Measurements from ENCODE around the gene FLVCR2. TPM values are rescaled to one million over a fixed set of nuclear protein-coding genes. Genes with fewer than 3 reads are reported as not detected.

The FLVCR2 gene
- total RNA-seq, 2 donors from 2014 or later = 9.0 to 10.8 TPM

GRCh38 chr14:75640876-75641275, 62.5 kb downstream of the FLVCR2 start:
- Histone ChIP-seq H3K4me1 (no peaks in the 10 kb centered on the region), H3K4me3 (no peak overlapping the region)
- intact Hi-C loops (cut with DNase I) = no loop called here

GRCh38 chr14:75643985-75644384, 65.6 kb downstream of the FLVCR2 start:
- no peaks in the 10 kb centered on the region for H3K27me3 ChIP-seq
- H3K4me3 ChIP-seq = no peak overlapping the region
- intact Hi-C loops (cut with DNase I) = no loop called here
- H3K4me1 ChIP-seq = no peaks in the 10 kb centered on the region
- H3K9ac ChIP-seq (ENCODE audit: low read depth in 2 of 2, low read length in 2 of 2) = no peak overlapping the region
- H3K27ac ChIP-seq = no peak overlapping the region
- no peaks in the 10 kb centered on the region for H3K36me3 ChIP-seq
- TF ChIP-seq CTCF (IDR thresholded peaks at IDR 0.05) = no peak
- H3K9me3 ChIP-seq = no peaks in the 10 kb centered on the region
- no peak for DNase-seq

More at GRCh38 chr14:75640876-75641275, 62.5 kb downstream of the FLVCR2 start:
- H3K9me3 ChIP-seq = no peaks in the 10 kb centered on the region
- H3K36me3 ChIP-seq = no peaks in the 10 kb centered on the region
- no peak overlapping the region for H3K9ac ChIP-seq (ENCODE audit: low read depth in 2 of 2, low read length in 2 of 2)
- no peaks in the 10 kb centered on the region for H3K27me3 ChIP-seq
- TF ChIP-seq CTCF (IDR thresholded peaks at IDR 0.05) = no peak
- DNase-seq = no peak
- H3K27ac ChIP-seq = no peak overlapping the region

DNA sequence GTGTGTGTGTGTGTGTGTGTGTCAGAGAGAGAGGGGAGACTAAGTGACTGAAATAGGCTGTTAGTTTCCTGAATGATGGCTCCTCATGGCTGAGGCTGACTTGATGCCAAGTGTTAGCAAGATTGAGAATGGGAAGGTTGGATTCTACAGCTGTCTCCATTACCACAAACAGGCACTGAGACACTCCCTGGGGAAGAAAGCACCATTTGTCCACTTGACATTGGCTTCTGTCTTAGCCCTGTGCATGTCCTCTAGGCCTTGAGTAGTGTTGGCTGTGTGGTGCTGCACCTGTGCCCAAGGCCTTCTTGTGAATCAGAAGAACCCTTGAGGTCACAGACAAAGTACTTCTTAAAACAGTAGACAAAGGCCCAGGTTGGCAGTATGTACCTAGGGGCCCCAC, 66.6 kb downstream of the FLVCR2 start:
- H3K9me3 ChIP-seq = no peaks in the 10 kb centered on the region
- no peaks in the 10 kb centered on the region for H3K4me1 ChIP-seq
- no peak overlapping the region for H3K4me3 ChIP-seq
- H3K36me3 ChIP-seq = no peaks in the 10 kb centered on the region
- DNase-seq = no peak
- no peak for TF ChIP-seq CTCF (IDR thresholded peaks at IDR 0.05)
- no peak overlapping the region for H3K9ac ChIP-seq (ENCODE audit: low read depth in 2 of 2, low read length in 2 of 2)
- H3K27me3 ChIP-seq = no peaks in the 10 kb centered on the region
- intact Hi-C loops (cut with DNase I) = no loop called here
- no peak overlapping the region for H3K27ac ChIP-seq

DNA sequence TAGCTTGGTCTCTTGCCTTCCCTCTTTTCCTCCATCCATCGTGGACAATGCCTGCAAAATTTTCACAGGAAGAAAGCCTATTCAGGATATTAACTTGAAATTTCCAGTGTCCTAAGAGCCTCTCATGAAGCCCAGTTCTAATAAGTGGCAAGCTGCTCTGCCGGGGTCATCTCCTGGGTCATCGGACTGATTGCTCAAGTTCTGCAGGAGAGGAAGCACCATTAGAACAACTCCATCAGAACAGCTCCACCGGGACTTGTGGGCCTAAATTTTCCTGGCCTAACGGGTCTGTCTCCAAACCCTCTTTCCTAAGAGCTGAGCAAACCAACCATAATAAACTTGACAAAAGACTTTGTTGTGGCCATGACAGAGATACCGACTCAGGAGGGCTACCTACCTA, 68.3 kb downstream of the FLVCR2 start:
- TF ChIP-seq CTCF (IDR thresholded peaks at IDR 0.05) = no peak
- Histone ChIP-seq H3K9me3 (no peaks in the 10 kb centered on the region), H3K27me3 (no peaks in the 10 kb centered on the region), H3K9ac (ENCODE audit: low read depth in 2 of 2, low read length in 2 of 2) (no peak overlapping the region), H3K36me3 (peaks cover 4% of the 10 kb centered on the region), H3K4me1 (no peaks in the 10 kb centered on the region), H3K27ac (no peak overlapping the region), H3K4me3 (no peak overlapping the region)
- DNase-seq = no peak
- intact Hi-C loops (cut with DNase I) = no loop called here

GRCh38 chr14:75647640-75648039, 69.2 kb downstream of the FLVCR2 start:
- intact Hi-C loops (cut with DNase I) = no loop called here
- Histone ChIP-seq H3K27ac (no peak overlapping the region), H3K27me3 (no peaks in the 10 kb centered on the region), H3K4me3 (no peak overlapping the region), H3K4me1 (no peaks in the 10 kb centered on the region), H3K36me3 (peaks cover 8% of the 10 kb centered on the region), H3K9me3 (no peaks in the 10 kb centered on the region), H3K9ac (ENCODE audit: low read depth in 2 of 2, low read length in 2 of 2) (no peak overlapping the region)
- no peak for TF ChIP-seq CTCF (IDR thresholded peaks at IDR 0.05)
- no peak for DNase-seq

Data from colonic mucosa (tissue), 4 donors.